ENCODE measurements around the gene CPVL.

GRCh38 chr7:28992798-28993197 is 153.5 kb downstream of the CPVL start:
- no peak for TF ChIP-seq POLR2A (IDR thresholded peaks at IDR 0.05; ENCODE audit: low read length)
- no peak for TF ChIP-seq GATA1 (IDR thresholded peaks at IDR 0.05; ENCODE audit: low read depth, low read length)

Data from erythroblast (primary cell).